ENCODE measurements around the gene FGD6. TPM values are rescaled to one million over a fixed set of nuclear protein-coding genes. Genes with fewer than 3 reads are reported as not detected.

FGD6 gene
- total RNA-seq, 1 donor from 2014 or later, result 3.7 TPM

DNA sequence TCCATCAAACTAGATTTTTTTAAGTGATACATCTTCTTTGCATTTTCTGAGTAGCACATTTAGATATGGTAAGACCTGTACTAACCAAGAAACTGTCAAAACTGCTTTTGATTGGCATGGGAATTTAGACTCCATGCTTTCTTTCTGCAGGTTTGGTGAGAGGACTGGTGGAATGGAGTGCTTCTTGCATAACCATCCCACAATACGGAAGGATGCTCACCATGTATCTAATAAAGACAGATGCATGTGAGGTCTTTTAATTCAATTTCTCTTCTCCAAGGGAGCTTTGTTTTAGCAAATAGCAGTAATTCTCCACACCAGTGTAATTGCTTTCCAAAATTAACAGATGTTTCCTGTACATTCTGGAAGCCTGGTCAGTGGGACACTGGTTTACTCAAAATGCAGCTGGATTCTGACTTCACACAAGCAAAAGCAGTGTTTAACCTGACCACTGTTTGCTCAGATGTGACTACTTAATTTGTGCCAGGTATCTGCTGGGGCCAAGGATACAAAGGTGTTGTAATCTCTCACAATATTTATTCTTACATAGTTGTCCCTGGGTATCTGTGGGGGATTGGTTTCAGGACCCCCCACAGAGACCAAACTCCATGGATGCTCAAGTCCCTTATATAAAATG is 26.1 kb downstream of the FGD6 start:
- ChIA-PET POLR2A (no interaction called here), CTCF (no interaction called here)
- H3K9me3 Mint-ChIP-seq, result no peaks in the 10 kb centered on the region
- no peak for ATAC-seq (ENCODE audit: low read depth)
- no peak overlapping the region for H3K4me3 Mint-ChIP-seq
- H3K36me3 Mint-ChIP-seq (ENCODE audit: low read depth), result no peaks in the 10 kb centered on the region
- no peak for DNase-seq
- no peaks in the 10 kb centered on the region for H3K27me3 Mint-ChIP-seq
- H3K27ac Mint-ChIP-seq, result no peak overlapping the region
- TF ChIP-seq, protein P1, sequence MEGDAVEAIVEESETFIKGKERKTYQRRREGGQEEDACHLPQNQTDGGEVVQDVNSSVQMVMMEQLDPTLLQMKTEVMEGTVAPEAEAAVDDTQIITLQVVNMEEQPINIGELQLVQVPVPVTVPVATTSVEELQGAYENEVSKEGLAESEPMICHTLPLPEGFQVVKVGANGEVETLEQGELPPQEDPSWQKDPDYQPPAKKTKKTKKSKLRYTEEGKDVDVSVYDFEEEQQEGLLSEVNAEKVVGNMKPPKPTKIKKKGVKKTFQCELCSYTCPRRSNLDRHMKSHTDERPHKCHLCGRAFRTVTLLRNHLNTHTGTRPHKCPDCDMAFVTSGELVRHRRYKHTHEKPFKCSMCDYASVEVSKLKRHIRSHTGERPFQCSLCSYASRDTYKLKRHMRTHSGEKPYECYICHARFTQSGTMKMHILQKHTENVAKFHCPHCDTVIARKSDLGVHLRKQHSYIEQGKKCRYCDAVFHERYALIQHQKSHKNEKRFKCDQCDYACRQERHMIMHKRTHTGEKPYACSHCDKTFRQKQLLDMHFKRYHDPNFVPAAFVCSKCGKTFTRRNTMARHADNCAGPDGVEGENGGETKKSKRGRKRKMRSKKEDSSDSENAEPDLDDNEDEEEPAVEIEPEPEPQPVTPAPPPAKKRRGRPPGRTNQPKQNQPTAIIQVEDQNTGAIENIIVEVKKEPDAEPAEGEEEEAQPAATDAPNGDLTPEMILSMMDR (IDR thresholded peaks at IDR 0.05), result no peak
- intact Hi-C loops (cut with micrococcal nuclease), result no loop called here
- peaks cover 9% of the 10 kb centered on the region for H3K4me1 Mint-ChIP-seq

DNA sequence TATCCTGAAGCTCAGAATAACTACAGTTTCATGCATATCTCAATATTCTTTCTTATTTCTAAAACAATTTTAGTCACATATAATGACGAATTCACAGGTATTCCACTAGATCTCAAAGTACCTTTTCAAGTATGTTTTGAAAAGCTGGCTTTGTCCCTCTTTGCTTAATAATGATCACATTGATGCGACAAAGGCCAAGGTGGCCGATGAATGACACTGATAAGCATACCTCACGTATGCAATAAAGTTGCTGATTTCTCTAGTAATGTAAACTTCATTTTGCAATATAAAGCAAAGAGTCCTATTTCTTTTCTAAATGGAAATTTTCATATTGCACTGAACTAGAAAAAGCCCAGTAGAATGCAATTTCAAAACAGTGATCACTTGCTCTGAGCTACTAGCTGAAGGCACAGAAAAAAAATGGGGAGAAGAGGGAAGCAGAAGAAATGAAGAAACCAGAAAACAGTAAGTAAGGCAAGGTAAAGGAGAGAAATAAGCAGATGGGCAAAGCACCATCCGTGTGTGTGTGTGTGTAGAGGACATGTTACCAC is 29.3 kb downstream of the FGD6 start:
- POLR2A ChIA-PET, result interaction anchor here (0.7 to 0.8 kb wide), 3 partner anchors 21 to 30 kb away, joined by 3 to 5 read pairs (median 3); partner anchors contain the start of genes FGD6 and VEZT
- TF ChIP-seq, protein P1 (IDR thresholded peaks at IDR 0.05), result no peak
- H3K4me3 Mint-ChIP-seq, result no peak overlapping the region

DNA sequence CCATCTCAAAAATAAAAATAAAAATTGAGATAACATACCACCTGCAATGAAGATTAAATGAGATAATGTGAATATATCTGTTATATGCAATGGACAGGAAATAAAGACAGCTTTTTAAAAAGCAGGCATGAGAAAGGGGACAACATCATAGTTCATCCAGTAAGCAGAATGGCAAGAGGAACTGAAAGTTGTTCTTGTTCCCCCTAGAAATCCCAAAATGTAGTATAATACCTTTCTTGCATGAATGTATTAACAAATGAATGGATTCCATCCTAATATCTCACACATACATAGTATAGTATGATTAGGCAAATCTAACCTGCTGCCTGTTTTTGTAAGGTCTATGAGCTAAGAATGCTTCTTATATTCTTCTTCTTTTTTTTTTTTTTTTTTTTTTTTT is 31.4 kb downstream of the FGD6 start:
- ChIA-PET CTCF (no interaction called here), POLR2A (no interaction called here)
- no peaks in the 10 kb centered on the region for H3K27me3 Mint-ChIP-seq
- intact Hi-C loops (cut with micrococcal nuclease), result no loop called here
- DNase-seq (no peak), ATAC-seq (ENCODE audit: low read depth) (no peak)
- H3K9me3 Mint-ChIP-seq, result no peaks in the 10 kb centered on the region
- H3K36me3 Mint-ChIP-seq (ENCODE audit: low read depth), result no peaks in the 10 kb centered on the region
- H3K4me1 Mint-ChIP-seq, result peaks cover 13% of the 10 kb centered on the region
- TF ChIP-seq, protein P1 (IDR thresholded peaks at IDR 0.05), result no peak
- H3K4me3 Mint-ChIP-seq, result no peak overlapping the region
- no peak overlapping the region for H3K27ac Mint-ChIP-seq

More for the DNA sequence above, 29.3 kb downstream of the FGD6 start:
- Mint-ChIP-seq H3K27ac (no peak overlapping the region), H3K27me3 (no peaks in the 10 kb centered on the region), H3K4me1 (peaks cover 11% of the 10 kb centered on the region), H3K36me3 (ENCODE audit: low read depth) (no peaks in the 10 kb centered on the region), H3K9me3 (no peaks in the 10 kb centered on the region)
- ATAC-seq (ENCODE audit: low read depth) (no peak), DNase-seq (no peak)
- intact Hi-C loops (cut with micrococcal nuclease), result no loop called here
- CTCF ChIA-PET, result no interaction called here

DNA sequence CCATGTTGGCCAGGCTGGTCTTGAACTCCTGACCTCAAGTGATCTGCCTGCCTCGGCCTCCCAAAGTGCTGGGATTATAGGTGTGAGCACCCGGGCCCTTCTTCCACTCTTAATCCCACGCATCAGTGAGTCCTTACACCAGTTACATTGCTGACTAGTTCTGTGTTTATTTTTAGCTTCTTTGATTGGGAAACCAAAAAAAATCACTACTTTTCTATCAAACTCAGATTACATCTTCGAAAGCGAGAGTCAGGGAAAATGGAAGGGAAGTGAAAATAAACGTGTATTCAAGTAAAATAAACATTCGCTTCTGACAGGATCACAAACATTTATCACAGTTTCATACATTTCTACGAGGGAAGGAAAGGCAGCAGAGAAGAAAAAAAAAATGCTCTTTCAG is 32.2 kb downstream of the FGD6 start:
- POLR2A ChIA-PET, result no interaction called here
- intact Hi-C loops (cut with micrococcal nuclease), result no loop called here

DNA sequence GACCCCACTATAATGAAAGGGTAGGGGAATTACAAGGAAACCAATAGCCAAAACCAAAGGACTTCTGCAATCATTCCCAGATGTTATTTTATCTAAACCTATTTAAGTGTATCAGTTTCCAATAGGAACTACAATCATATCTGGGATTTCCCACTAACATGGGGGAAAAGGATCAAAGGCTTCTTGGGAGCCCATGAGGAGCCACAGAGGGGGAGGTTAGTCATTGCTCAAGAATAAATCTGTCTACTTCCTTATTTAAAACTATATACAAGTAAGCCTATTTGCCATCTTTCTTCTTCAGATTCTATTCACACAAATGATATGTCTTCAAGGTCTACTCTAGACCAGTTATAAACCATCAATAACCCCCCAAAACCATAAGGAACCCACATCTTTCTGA is 33.1 kb downstream of the FGD6 start:
- POLR2A ChIA-PET, result no interaction called here
- CTCF ChIA-PET, result no interaction called here

More for the DNA sequence above, 32.2 kb downstream of the FGD6 start:
- Mint-ChIP-seq H3K27me3 (no peaks in the 10 kb centered on the region), H3K9me3 (no peaks in the 10 kb centered on the region), H3K27ac (no peak overlapping the region), H3K4me1 (peaks cover 13% of the 10 kb centered on the region), H3K4me3 (no peak overlapping the region), H3K36me3 (ENCODE audit: low read depth) (no peaks in the 10 kb centered on the region)
- CTCF ChIA-PET, result no interaction called here
- no peak for ATAC-seq (ENCODE audit: low read depth)
- TF ChIP-seq, protein P1 (IDR thresholded peaks at IDR 0.05), result no peak
- DNase-seq, result no peak

More for the DNA sequence above, 33.1 kb downstream of the FGD6 start:
- Mint-ChIP-seq H3K4me3 (no peak overlapping the region), H3K4me1 (peaks cover 13% of the 10 kb centered on the region), H3K36me3 (ENCODE audit: low read depth) (no peaks in the 10 kb centered on the region), H3K27me3 (no peaks in the 10 kb centered on the region), H3K27ac (no peak overlapping the region), H3K9me3 (no peaks in the 10 kb centered on the region)
- intact Hi-C loops (cut with micrococcal nuclease), result no loop called here
- TF ChIP-seq, protein P1 (IDR thresholded peaks at IDR 0.05), result no peak
- DNase-seq, result no peak
- no peak for ATAC-seq (ENCODE audit: low read depth)

Data from activated B cell treated with CpG ODN at 0.5 μM for 24 hours (primary cell).